Mammary epithelial cell (primary cell): Measurements from ENCODE around the gene YES1.

Experiments used
- EZH2 ChIP-seq: IDR thresholded peaks from 2 replicates; pipeline ENCODE4 v1.6.1; 2012; ENCODE audit warnings: low read length, inconsistent platforms, borderline replicate concordance
- TF ChIP-seq, protein P1 (sequence below), 2 donors: IDR thresholded peaks in 1 of 2; conservative IDR thresholded peaks in 1 of 2; 2 replicates each; pipeline ENCODE4 v1.5.1; 2011 to 2012; ENCODE audit warnings: inconsistent platforms in 2 of 2, low read length in 2 of 2, mild to moderate bottlenecking in 2 of 2, control low read depth in 1 of 2, low read depth in 1 of 2; ENCODE audit not compliant: insufficient read depth in 1 of 2; ENCODE audit errors: extremely low read depth in 1 of 2

DNA sequence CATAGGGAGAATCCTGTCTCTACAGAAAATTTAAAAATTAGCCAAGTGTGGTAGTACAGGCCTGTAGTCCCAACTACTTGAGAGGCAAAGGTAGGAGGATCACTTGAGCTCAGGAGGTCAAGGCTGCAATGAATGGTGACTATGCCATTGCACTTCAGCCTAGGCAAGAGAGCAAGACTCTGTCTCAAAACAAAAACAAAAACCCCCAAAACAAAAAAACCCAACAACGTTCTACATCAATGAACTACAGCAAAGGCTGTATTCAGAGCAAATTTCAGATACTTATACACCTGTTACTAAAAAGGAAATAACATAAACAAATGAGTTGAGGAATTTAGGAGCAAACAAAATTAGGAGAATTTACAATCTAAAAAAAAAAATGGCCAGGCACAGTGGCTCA lies 22.6 kb downstream of the YES1 start:
- TF ChIP-seq, protein P1, sequence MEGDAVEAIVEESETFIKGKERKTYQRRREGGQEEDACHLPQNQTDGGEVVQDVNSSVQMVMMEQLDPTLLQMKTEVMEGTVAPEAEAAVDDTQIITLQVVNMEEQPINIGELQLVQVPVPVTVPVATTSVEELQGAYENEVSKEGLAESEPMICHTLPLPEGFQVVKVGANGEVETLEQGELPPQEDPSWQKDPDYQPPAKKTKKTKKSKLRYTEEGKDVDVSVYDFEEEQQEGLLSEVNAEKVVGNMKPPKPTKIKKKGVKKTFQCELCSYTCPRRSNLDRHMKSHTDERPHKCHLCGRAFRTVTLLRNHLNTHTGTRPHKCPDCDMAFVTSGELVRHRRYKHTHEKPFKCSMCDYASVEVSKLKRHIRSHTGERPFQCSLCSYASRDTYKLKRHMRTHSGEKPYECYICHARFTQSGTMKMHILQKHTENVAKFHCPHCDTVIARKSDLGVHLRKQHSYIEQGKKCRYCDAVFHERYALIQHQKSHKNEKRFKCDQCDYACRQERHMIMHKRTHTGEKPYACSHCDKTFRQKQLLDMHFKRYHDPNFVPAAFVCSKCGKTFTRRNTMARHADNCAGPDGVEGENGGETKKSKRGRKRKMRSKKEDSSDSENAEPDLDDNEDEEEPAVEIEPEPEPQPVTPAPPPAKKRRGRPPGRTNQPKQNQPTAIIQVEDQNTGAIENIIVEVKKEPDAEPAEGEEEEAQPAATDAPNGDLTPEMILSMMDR (conservative IDR thresholded peaks at IDR 0.05 in 1 of 2, IDR thresholded peaks at IDR 0.05 in 1 of 2; ENCODE audit: extremely low read depth in 1 of 2, insufficient read depth in 1 of 2, low read depth in 1 of 2, low read length in 2 of 2) = no peak
- TF ChIP-seq EZH2 = no peak
